NCI-H748 (cell line): Measurements from ENCODE around the gene KCNMA1.
A peak's percentile ranks its signal among the peaks of the same experiment; 100 is the strongest.

Experiments used
- DNase-seq: peaks from one replicate; lab custom pipeline; 2025; ENCODE audit not compliant: unreplicated experiment; lab: John Stamatoyannopoulos, UW

The KCNMA1 gene

GRCh38 chr10:77494327-77494726, 143.3 kb downstream of the KCNMA1 start:
- peak; percentile 17 for DNase-seq

GRCh38 chr10:77493851-77494261, 143.8 kb downstream of the KCNMA1 start:
- no peak for DNase-seq

- DNase-seq, result no peak
These were observed 144.3 kb downstream of the KCNMA1 start for GRCh38 chr10:77493239-77493806.

- DNase-seq, result no peak
These were observed 145.1 kb downstream of the KCNMA1 start for GRCh38 chr10:77492368-77492994.

GRCh38 chr10:77490534-77491314, 146.9 kb downstream of the KCNMA1 start:
- DNase-seq, result no peak

GRCh38 chr10:77486517-77486916, 151.1 kb downstream of the KCNMA1 start:
- no peak for DNase-seq

GRCh38 chr10:77485847-77486246, 151.8 kb downstream of the KCNMA1 start:
- no peak for DNase-seq

GRCh38 chr10:77482072-77482471, 155.5 kb downstream of the KCNMA1 start:
- no peak for DNase-seq

- DNase-seq, result peak; percentile 24
These were observed 158.0 kb downstream of the KCNMA1 start for GRCh38 chr10:77479586-77479985.

- DNase-seq, result no peak
These were observed 158.6 kb downstream of the KCNMA1 start for GRCh38 chr10:77478962-77479359.

- DNase-seq, result no peak
These were observed 159.2 kb downstream of the KCNMA1 start for GRCh38 chr10:77478247-77478961.

- no peak for DNase-seq
These were observed 162.1 kb downstream of the KCNMA1 start for GRCh38 chr10:77475522-77475921.

- DNase-seq, result no peak
These were observed 162.7 kb downstream of the KCNMA1 start for GRCh38 chr10:77474939-77475338.

GRCh38 chr10:77474386-77474785, 163.2 kb downstream of the KCNMA1 start:
- no peak for DNase-seq

GRCh38 chr10:77472146-77472545, 165.5 kb downstream of the KCNMA1 start:
- DNase-seq, result no peak

- no peak for DNase-seq
These were observed 166.5 kb downstream of the KCNMA1 start for GRCh38 chr10:77471069-77471536.

GRCh38 chr10:77467422-77467963, 170.1 kb downstream of the KCNMA1 start:
- DNase-seq, result no peak

GRCh38 chr10:77463967-77464745, 173.5 kb downstream of the KCNMA1 start:
- no peak for DNase-seq

- DNase-seq, result no peak
These were observed 174.1 kb downstream of the KCNMA1 start for GRCh38 chr10:77463499-77463898.

GRCh38 chr10:77461636-77462296, 175.8 kb downstream of the KCNMA1 start:
- DNase-seq, result no peak
